Prostate gland (tissue), 2 donors: Measurements from ENCODE around the gene PKP4.

ENCODE experiments used
- CTCF ChIP-seq, 4 experiments: fragments of 200-600 bp in 2 of 4; fragments of 450-650 bp in 2 of 4; sonication (generic) in 2 of 4; IDR thresholded peaks; 1 replicate in 3 of 4; 2 replicates in 1 of 4; pipeline ENCODE4 v1.5.1; 2016 to 2019; ENCODE audit warnings: antibody characterized with exemption in 4 of 4, mild to moderate bottlenecking in 2 of 4, moderate library complexity in 2 of 4
- POLR2A ChIP-seq: fragments of 450-650 bp; IDR thresholded peaks from one replicate; pipeline ENCODE4 v1.6.1; 2016; ENCODE audit warnings: antibody characterized with exemption, mild to moderate bottlenecking
- POLR2AphosphoS5 ChIP-seq: sonication (generic); formaldehyde crosslinking; IDR thresholded peaks from one replicate; pipeline ENCODE4 v1.6.1; 2017; ENCODE audit warnings: antibody characterized with exemption

- TF ChIP-seq CTCF (IDR thresholded peaks at IDR 0.05), result no peak
- no peak for TF ChIP-seq POLR2AphosphoS5
- no peak for TF ChIP-seq POLR2A
Observed at GRCh38 chr2:158512323-158512722, 55.6 kb downstream of the PKP4 start.
